H9 (cell line): ENCODE measurements around the gene DNAJC6. TPM values are rescaled to one million over a fixed set of nuclear protein-coding genes. Genes with fewer than 3 reads are reported as not detected.

ENCODE experiments used
- DNase-seq: peaks from one replicate; pipeline ENCODE4 v3.0.0-alpha.2; 2017
- H2AFZ ChIP-seq: one replicate; pipeline ENCODE4 v1.6.1; 2013; ENCODE audit warnings: mild to moderate bottlenecking, low read length, control low read depth, moderate library complexity
- H2AK5ac ChIP-seq: 2 replicates; pipeline ENCODE4 v1.6.1; 2013; ENCODE audit warnings: low read length, control low read depth, mixed read lengths; ENCODE audit not compliant: insufficient read length
- H2BK120ac ChIP-seq: one replicate; pipeline ENCODE4 v1.6.1; 2013; ENCODE audit warnings: low read depth, mild to moderate bottlenecking, low read length, control low read depth, inconsistent platforms; ENCODE audit not compliant: poor library complexity, severe bottlenecking
- H2BK12ac ChIP-seq: 2 replicates; pipeline ENCODE4 v1.6.1; 2013; ENCODE audit warnings: low read length, control low read depth, mixed read lengths, low read depth; ENCODE audit not compliant: insufficient read length
- H2BK15ac ChIP-seq: 2 replicates; pipeline ENCODE4 v1.6.1; 2013; ENCODE audit warnings: low read depth, low read length, control low read depth
- H2BK20ac ChIP-seq: one replicate; pipeline ENCODE4 v1.6.1; 2013; ENCODE audit warnings: low read depth, mild to moderate bottlenecking, low read length, control low read depth, inconsistent platforms; ENCODE audit not compliant: poor library complexity, severe bottlenecking
- H2BK5ac ChIP-seq: 2 replicates; pipeline ENCODE4 v1.6.1; 2013; ENCODE audit warnings: low read length, control low read depth, mixed read lengths; ENCODE audit not compliant: insufficient read length
- H3K14ac ChIP-seq: 2 replicates; pipeline ENCODE4 v1.6.1; 2013; ENCODE audit warnings: low read length, control low read depth; ENCODE audit not compliant: insufficient read depth
- H3K18ac ChIP-seq: 2 replicates; pipeline ENCODE4 v1.6.1; 2013; ENCODE audit warnings: low read depth, mild to moderate bottlenecking, mixed read lengths, low read length, control low read depth; ENCODE audit not compliant: insufficient read length
- H3K23ac ChIP-seq: 2 replicates; pipeline ENCODE4 v1.6.1; 2013; ENCODE audit warnings: low read length, control low read depth, mixed read lengths, low read depth; ENCODE audit not compliant: insufficient read length
- H3K23me2 ChIP-seq: 2 replicates; pipeline ENCODE4 v1.6.1; 2013; ENCODE audit warnings: low read depth, mild to moderate bottlenecking, mixed read lengths, low read length, control low read depth; ENCODE audit not compliant: insufficient read length, poor library complexity, severe bottlenecking
- H3K27ac ChIP-seq: 2 replicates; pipeline ENCODE4 v1.5.1; 2013; ENCODE audit warnings: low read length, control low read depth, mixed read lengths, low read depth; ENCODE audit not compliant: insufficient read length
- H3K27me3 ChIP-seq: 2 replicates; pipeline ENCODE4 v1.6.1; 2013; ENCODE audit warnings: low read length, control low read depth, inconsistent platforms; ENCODE audit not compliant: insufficient read depth
- H3K4ac ChIP-seq: 2 replicates; pipeline ENCODE4 v1.6.1; 2013; ENCODE audit warnings: low read depth, mild to moderate bottlenecking, control low read depth, inconsistent platforms, low read length, moderate library complexity
- H3K4me1 ChIP-seq: 2 replicates; pipeline ENCODE4 v1.6.1; 2013; ENCODE audit warnings: low read length, control low read depth, inconsistent platforms; ENCODE audit not compliant: insufficient read depth
- H3K4me2 ChIP-seq: 2 replicates; pipeline ENCODE4 v1.6.1; 2013; ENCODE audit warnings: low read length, control low read depth, mixed read lengths; ENCODE audit not compliant: insufficient read length, insufficient read depth
- H3K56ac ChIP-seq: 2 replicates; pipeline ENCODE4 v1.6.1; 2013; ENCODE audit warnings: low read depth, mild to moderate bottlenecking, mixed read lengths, low read length, control low read depth; ENCODE audit not compliant: insufficient read length
- H3K79me1 ChIP-seq: 2 replicates; pipeline ENCODE4 v1.6.1; 2013; ENCODE audit warnings: low read depth, mild to moderate bottlenecking, moderate library complexity, low read length, control low read depth, inconsistent platforms; ENCODE audit not compliant: insufficient read depth, poor library complexity, severe bottlenecking
- H3K79me2 ChIP-seq: 2 replicates; pipeline ENCODE4 v1.6.1; 2013; ENCODE audit warnings: low read length, control low read depth, inconsistent platforms; ENCODE audit not compliant: insufficient read depth
- H3K9ac ChIP-seq: 2 replicates; pipeline ENCODE4 v1.6.1; 2013; ENCODE audit warnings: low read length, control low read depth, mixed read lengths; ENCODE audit not compliant: insufficient read length; ENCODE audit errors: extremely low read depth
- H3K9me3 ChIP-seq: one replicate; pipeline ENCODE4 v1.6.1; 2013; ENCODE audit warnings: low read depth, low read length, inconsistent platforms; ENCODE audit not compliant: control insufficient read depth
- H3T11ph ChIP-seq: one replicate; pipeline ENCODE4 v1.6.1; 2013; ENCODE audit warnings: mild to moderate bottlenecking, low read length, control low read depth, inconsistent platforms
- H4K20me1 ChIP-seq: one replicate; pipeline ENCODE4 v1.6.1; 2013; ENCODE audit not compliant: control insufficient read depth, insufficient read length, insufficient read depth
- H4K5ac ChIP-seq: 2 replicates; pipeline ENCODE4 v1.6.1; 2013; ENCODE audit warnings: low read depth, mild to moderate bottlenecking, mixed read lengths, low read length, control low read depth; ENCODE audit not compliant: insufficient read length
- H4K8ac ChIP-seq: replicated peaks from 2 replicates; pipeline ENCODE4 v1.6.1; 2013; ENCODE audit warnings: low read length, control low read depth, mixed read lengths, low read depth; ENCODE audit not compliant: insufficient read length
- H4K91ac ChIP-seq: 2 replicates; pipeline ENCODE4 v1.6.1; 2013; ENCODE audit warnings: low read depth, mild to moderate bottlenecking, moderate library complexity, mixed read lengths, low read length, control low read depth; ENCODE audit not compliant: insufficient read length
- H3K27ac Mint-ChIP-seq, 3 experiments: 2 replicates in 2 of 3; 3 replicates in 1 of 3; pipeline ENCODE4 v1.8.0; 2020 to 2021; ENCODE audit warnings: mixed read lengths in 3 of 3, mild to moderate bottlenecking in 1 of 3, moderate library complexity in 1 of 3
- H3K27me3 Mint-ChIP-seq: 2 replicates; pipeline ENCODE4 v1.8.0; 2021; ENCODE audit warnings: low read depth, mild to moderate bottlenecking, moderate library complexity, mixed read lengths
- H3K36me3 Mint-ChIP-seq, 3 experiments: 2 replicates in 2 of 3; 3 replicates in 1 of 3; pipeline ENCODE4 v1.8.0; 2020 to 2021; ENCODE audit warnings: low read depth in 3 of 3, mixed read lengths in 3 of 3; ENCODE audit not compliant: insufficient read depth in 1 of 3
- H3K4me1 Mint-ChIP-seq, 2 experiments: 2 replicates each; pipeline ENCODE4 v1.8.0; 2020; ENCODE audit warnings: mixed read lengths in 2 of 2
- H3K4me3 Mint-ChIP-seq, 2 experiments: 2 replicates in 1 of 2; 3 replicates in 1 of 2; pipeline ENCODE4 v1.8.0; 2020 to 2021; ENCODE audit warnings: mild to moderate bottlenecking in 2 of 2, mixed read lengths in 2 of 2, moderate library complexity in 1 of 2
- H3K9me3 Mint-ChIP-seq, 2 experiments: 2 replicates in 1 of 2; 3 replicates in 1 of 2; pipeline ENCODE4 v1.8.0; 2020; ENCODE audit warnings: mild to moderate bottlenecking in 2 of 2, mixed read lengths in 2 of 2, moderate library complexity in 1 of 2
- WGBS: extraction: QIAGEN DNeasy Blood & Tissue Kit; methylation state at CpG from one replicate; pipeline ENCODE4 v1.1.7; 2013; ENCODE audit warnings: missing lambda C conversion rate, low lambda C conversion rate, mixed read lengths; ENCODE audit not compliant: insufficient read length; ENCODE audit errors: extremely low coverage; 5-methylcytosine and 5-hydroxymethylcytosine counted together
- total RNA-seq: library from RNA; stranded (reverse); gene quantifications from 2 replicates; pipeline ENCODE4 v1.2.1, GENCODE V29; 2021
- TF ChIP-seq, protein P1 (sequence below): fragments of 200-600 bp; sonication (generic); conservative IDR thresholded peaks from 3 replicates; pipeline ENCODE4 v1.8.0; 2021; ENCODE audit warnings: antibody characterized with exemption, mild to moderate bottlenecking

The DNAJC6 gene
- total RNA-seq, 1 experiment from 2014 or later = 2.2 TPM

DNA sequence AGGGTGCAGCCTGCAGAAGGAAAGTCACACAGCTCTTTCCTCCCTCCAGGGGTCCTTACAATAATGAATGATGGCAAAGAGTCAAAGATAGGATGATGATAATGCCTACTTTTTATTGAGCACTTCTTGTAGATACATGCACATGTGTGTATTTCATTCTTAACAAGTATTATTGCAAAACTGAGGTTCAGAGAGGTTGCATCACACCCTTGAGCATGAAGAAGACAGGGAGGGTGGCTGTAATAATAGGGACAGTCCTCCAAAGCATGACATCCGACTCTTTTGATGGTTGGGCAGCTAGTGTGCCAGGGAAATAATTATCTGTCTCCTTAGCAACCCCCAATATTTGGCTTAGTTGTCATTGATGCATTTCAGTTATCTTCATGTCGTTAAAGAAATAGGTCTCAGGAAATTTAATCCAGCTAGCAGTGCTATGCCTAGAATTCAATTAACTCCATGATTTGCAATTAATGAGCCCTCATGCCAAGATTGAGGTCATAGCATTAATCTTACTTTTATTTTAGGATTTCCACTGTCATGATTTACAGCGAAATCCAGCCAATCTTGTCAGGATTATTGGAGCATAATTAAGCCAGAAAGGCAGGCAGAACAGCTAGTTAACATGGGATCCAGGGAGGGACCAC, 35.0 kb downstream of the DNAJC6 start:
- no peak overlapping the region for H3K14ac ChIP-seq
- no peak overlapping the region for H3K9ac ChIP-seq
- no peaks in the 10 kb centered on the region for H3K9me3 ChIP-seq
- Mint-ChIP-seq H3K9me3 (no peaks in the 10 kb centered on the region), H3K4me3 (no peak overlapping the region), H3K36me3 (no peaks in the 10 kb centered on the region), H3K4me1 (peaks cover 0 to 6% of the 10 kb centered on the region in 2 experiments; a peak in 1 of 4 replicates), H3K27ac (no peak overlapping the region), H3K27me3 (no peaks in the 10 kb centered on the region)
- H2BK5ac ChIP-seq = no peak overlapping the region
- no peak overlapping the region for H3K18ac ChIP-seq
- H2BK120ac ChIP-seq = no peak overlapping the region
- no peak overlapping the region for H2BK20ac ChIP-seq
- H3K23me2 ChIP-seq = no peaks in the 10 kb centered on the region
- H3K27me3 ChIP-seq = no peaks in the 10 kb centered on the region
- H2BK12ac ChIP-seq = no peak overlapping the region
- H3K27ac ChIP-seq = no peak overlapping the region
- no peaks in the 10 kb centered on the region for H3K79me2 ChIP-seq
- DNase-seq = no peak
- no peaks in the 10 kb centered on the region for H3K79me1 ChIP-seq
- no peaks in the 10 kb centered on the region for H3K4me1 ChIP-seq
- no peak overlapping the region for H2AFZ ChIP-seq
- no peak overlapping the region for H3K23ac ChIP-seq
- H4K20me1 ChIP-seq = no peaks in the 10 kb centered on the region
- H3K4ac ChIP-seq = no peak overlapping the region
- H3T11ph ChIP-seq = no peak overlapping the region
- H3K56ac ChIP-seq = no peak overlapping the region
- H4K91ac ChIP-seq = no peak overlapping the region
- no peak overlapping the region for H4K8ac ChIP-seq
- H2BK15ac ChIP-seq = no peak overlapping the region
- H3K4me2 ChIP-seq = no peak overlapping the region
- no CpG with 5 or more reads among the region's 3 CpGs for WGBS
- H4K5ac ChIP-seq = no peak overlapping the region
- H2AK5ac ChIP-seq = no peak overlapping the region
- TF ChIP-seq, protein P1, sequence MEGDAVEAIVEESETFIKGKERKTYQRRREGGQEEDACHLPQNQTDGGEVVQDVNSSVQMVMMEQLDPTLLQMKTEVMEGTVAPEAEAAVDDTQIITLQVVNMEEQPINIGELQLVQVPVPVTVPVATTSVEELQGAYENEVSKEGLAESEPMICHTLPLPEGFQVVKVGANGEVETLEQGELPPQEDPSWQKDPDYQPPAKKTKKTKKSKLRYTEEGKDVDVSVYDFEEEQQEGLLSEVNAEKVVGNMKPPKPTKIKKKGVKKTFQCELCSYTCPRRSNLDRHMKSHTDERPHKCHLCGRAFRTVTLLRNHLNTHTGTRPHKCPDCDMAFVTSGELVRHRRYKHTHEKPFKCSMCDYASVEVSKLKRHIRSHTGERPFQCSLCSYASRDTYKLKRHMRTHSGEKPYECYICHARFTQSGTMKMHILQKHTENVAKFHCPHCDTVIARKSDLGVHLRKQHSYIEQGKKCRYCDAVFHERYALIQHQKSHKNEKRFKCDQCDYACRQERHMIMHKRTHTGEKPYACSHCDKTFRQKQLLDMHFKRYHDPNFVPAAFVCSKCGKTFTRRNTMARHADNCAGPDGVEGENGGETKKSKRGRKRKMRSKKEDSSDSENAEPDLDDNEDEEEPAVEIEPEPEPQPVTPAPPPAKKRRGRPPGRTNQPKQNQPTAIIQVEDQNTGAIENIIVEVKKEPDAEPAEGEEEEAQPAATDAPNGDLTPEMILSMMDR = no peak
